HUES48 (cell line): ENCODE measurements around the gene PNLIPRP3.

Source experiments
- H3K27ac ChIP-seq: one replicate; pipeline ENCODE4 v1.7.0; 2013; ENCODE audit warnings: low read depth, low read length, inconsistent platforms
- H3K27me3 ChIP-seq: 2 replicates; pipeline ENCODE4 v1.6.1; 2013; ENCODE audit warnings: mild to moderate bottlenecking, low read length; ENCODE audit not compliant: control insufficient read depth, insufficient read depth
- H3K36me3 ChIP-seq: 2 replicates; pipeline ENCODE4 v1.6.1; 2013; ENCODE audit warnings: low read length; ENCODE audit not compliant: control insufficient read depth, insufficient read depth
- H3K4me1 ChIP-seq: 2 replicates; pipeline ENCODE4 v1.6.1; 2013; ENCODE audit warnings: mild to moderate bottlenecking, low read length; ENCODE audit not compliant: control insufficient read depth, insufficient read depth
- H3K4me3 ChIP-seq: 2 replicates; pipeline ENCODE4 v1.5.1; 2013; ENCODE audit warnings: mild to moderate bottlenecking, low read depth, low read length
- H3K9ac ChIP-seq: 2 replicates; pipeline ENCODE4 v1.6.1; 2013; ENCODE audit warnings: mild to moderate bottlenecking, low read depth, low read length, moderate library complexity
- H3K9me3 ChIP-seq: 2 replicates; pipeline ENCODE4 v1.6.1; 2013; ENCODE audit warnings: low read length; ENCODE audit not compliant: control insufficient read depth, insufficient read depth

Gene PNLIPRP3

DNA sequence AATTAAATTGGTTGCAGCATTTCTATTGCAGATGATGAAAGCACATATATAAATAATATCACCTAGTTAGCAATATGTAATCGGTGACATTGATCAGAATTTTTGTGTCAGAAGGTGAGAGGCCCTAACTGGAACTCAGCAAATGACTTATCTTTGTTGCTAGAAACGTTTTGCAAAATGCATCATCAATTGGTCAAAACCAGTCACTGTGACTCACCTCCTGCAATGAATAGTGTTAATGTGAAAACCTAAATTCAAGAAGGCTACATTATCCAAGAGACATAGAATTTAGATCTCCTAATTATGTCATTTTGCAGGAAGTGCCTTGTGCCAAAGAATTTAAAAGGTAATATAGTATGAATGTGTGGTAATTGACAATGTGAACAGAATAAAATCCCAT is 9.8 kb upstream of the PNLIPRP3 start:
- Histone ChIP-seq H3K27me3 (no peaks in the 10 kb centered on the region), H3K36me3 (no peaks in the 10 kb centered on the region), H3K27ac (no peak overlapping the region), H3K9me3 (no peaks in the 10 kb centered on the region), H3K4me3 (no peak overlapping the region), H3K4me1 (no peaks in the 10 kb centered on the region), H3K9ac (no peak overlapping the region)

GRCh38 chr10:116418389-116418788 is 9.3 kb upstream of the PNLIPRP3 start:
- no peak overlapping the region for H3K9ac ChIP-seq
- H3K27ac ChIP-seq, result no peak overlapping the region
- H3K4me3 ChIP-seq, result no peak overlapping the region
- H3K4me1 ChIP-seq, result no peaks in the 10 kb centered on the region
- no peaks in the 10 kb centered on the region for H3K27me3 ChIP-seq
- H3K9me3 ChIP-seq, result no peaks in the 10 kb centered on the region
- no peaks in the 10 kb centered on the region for H3K36me3 ChIP-seq

DNA sequence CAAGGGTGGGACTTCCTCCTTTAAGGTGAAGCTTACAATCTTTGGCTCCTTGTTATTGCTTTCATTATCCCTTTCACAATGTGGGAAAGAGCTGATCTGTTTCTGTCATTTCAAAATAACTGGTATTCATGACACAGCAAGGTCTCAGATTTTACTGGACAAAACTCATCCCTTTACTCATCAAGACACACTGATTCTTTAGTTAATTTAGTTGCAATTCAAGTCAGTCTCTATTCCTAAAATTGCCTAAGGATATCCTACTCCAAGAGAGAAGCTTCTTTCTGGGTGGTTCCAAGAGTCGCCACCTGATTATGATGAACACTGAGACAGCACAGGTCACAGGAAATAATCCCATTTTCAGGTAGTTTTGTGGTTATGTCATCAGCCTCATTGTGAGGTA is 5.8 kb upstream of the PNLIPRP3 start:
- no peaks in the 10 kb centered on the region for H3K27me3 ChIP-seq
- H3K4me3 ChIP-seq, result no peak overlapping the region
- no peak overlapping the region for H3K9ac ChIP-seq

DNA sequence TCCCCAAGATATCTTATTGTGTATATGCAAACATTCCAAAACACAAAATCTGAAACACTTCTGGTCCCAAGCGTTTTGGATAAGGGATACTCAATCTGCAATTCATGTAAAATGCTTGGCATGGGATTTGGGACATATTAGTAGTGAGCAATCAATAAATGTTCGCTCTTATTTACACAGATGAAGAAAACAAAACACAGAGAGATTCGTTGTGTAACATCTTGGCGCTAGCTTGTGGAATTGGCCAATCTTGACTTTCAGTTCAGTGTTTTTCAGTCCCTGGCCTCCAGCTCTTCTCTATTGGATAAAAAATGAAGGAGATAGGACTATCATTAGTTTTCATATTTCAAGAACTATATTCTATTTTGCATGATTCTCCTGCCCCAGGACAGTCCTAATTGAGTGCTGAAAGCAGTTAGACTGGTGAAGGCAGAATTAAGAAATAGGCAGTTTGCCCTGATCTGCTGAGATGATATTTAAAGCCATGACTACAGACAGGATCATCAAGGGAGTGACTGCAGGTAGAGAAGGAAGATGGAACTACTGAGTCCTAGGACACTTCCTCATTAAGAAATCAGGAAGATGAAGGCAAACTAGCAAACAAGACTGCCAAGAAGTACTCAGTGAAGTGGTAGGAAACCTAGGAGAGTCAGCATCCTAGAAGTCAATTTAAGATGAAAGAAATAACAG is 1.8 kb downstream of the PNLIPRP3 start:
- H3K9ac ChIP-seq, result no peak overlapping the region
- no peak overlapping the region for H3K4me3 ChIP-seq
- H3K4me1 ChIP-seq, result no peaks in the 10 kb centered on the region
- no peaks in the 10 kb centered on the region for H3K27me3 ChIP-seq
- no peak overlapping the region for H3K27ac ChIP-seq
- H3K9me3 ChIP-seq, result no peaks in the 10 kb centered on the region
- H3K36me3 ChIP-seq, result no peaks in the 10 kb centered on the region

More for the DNA sequence above, 5.8 kb upstream of the PNLIPRP3 start:
- Histone ChIP-seq H3K4me1 (no peaks in the 10 kb centered on the region), H3K27ac (no peak overlapping the region), H3K9me3 (no peaks in the 10 kb centered on the region), H3K36me3 (no peaks in the 10 kb centered on the region)

- no peaks in the 10 kb centered on the region for H3K27me3 ChIP-seq
- no peak overlapping the region for H3K4me3 ChIP-seq
- H3K9me3 ChIP-seq, result no peaks in the 10 kb centered on the region
- no peak overlapping the region for H3K27ac ChIP-seq
- H3K4me1 ChIP-seq, result no peaks in the 10 kb centered on the region
- no peak overlapping the region for H3K9ac ChIP-seq
- no peaks in the 10 kb centered on the region for H3K36me3 ChIP-seq
Measured at GRCh38 chr10:116430288-116430687, 2.6 kb downstream of the PNLIPRP3 start.

GRCh38 chr10:116431598-116431997 is 4.0 kb downstream of the PNLIPRP3 start:
- H3K4me1 ChIP-seq, result no peaks in the 10 kb centered on the region

GRCh38 chr10:116437076-116437692 is 9.5 kb downstream of the PNLIPRP3 start:
- H3K4me1 ChIP-seq, result no peaks in the 10 kb centered on the region
- H3K9me3 ChIP-seq, result no peaks in the 10 kb centered on the region
- H3K9ac ChIP-seq, result no peak overlapping the region
- H3K27ac ChIP-seq, result no peak overlapping the region
- H3K27me3 ChIP-seq, result no peaks in the 10 kb centered on the region
- no peak overlapping the region for H3K4me3 ChIP-seq
- no peaks in the 10 kb centered on the region for H3K36me3 ChIP-seq

More at GRCh38 chr10:116431598-116431997, 4.0 kb downstream of the PNLIPRP3 start:
- no peak overlapping the region for H3K27ac ChIP-seq
- no peaks in the 10 kb centered on the region for H3K27me3 ChIP-seq
- H3K9me3 ChIP-seq, result no peaks in the 10 kb centered on the region
- H3K36me3 ChIP-seq, result no peaks in the 10 kb centered on the region
- H3K9ac ChIP-seq, result no peak overlapping the region
- H3K4me3 ChIP-seq, result no peak overlapping the region

DNA sequence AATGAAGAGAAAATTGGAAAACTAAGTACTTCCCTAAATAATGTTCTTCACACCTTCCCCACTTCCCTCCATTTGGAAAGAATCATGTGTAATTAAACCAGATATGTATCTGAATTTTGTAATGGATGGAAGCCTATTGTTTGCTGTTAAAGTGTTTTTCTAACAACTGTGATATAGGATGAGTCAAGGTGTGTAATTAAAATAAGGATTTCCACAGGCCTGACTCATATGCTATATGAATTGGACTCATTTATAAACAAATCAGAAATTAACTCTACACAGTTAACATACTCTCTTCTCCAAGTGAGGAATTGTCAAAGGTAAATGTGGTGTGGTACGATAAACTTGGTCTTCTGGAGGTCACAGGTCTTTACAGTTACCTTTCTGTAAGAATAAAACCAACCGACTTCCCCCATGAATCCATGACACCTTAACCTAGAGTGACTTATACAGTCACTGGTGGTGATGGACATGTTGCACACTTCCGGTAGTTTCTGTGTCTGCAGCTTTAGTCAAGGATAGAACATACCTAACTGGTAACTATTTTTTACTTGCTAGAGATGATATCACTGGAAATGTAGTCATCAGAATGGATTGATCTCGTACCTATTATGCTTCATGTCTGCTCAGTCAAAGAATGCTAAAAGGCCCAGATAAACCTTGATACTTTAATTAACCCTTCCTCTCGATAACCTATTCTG is 12.8 kb downstream of the PNLIPRP3 start:
- H3K36me3 ChIP-seq, result no peaks in the 10 kb centered on the region
- no peaks in the 10 kb centered on the region for H3K27me3 ChIP-seq
- H3K4me1 ChIP-seq, result no peaks in the 10 kb centered on the region
- H3K27ac ChIP-seq, result no peak overlapping the region
- no peak overlapping the region for H3K9ac ChIP-seq
- H3K9me3 ChIP-seq, result no peaks in the 10 kb centered on the region
- no peak overlapping the region for H3K4me3 ChIP-seq

- no peaks in the 10 kb centered on the region for H3K9me3 ChIP-seq
Measured at GRCh38 chr10:116444527-116445142, 17.0 kb downstream of the PNLIPRP3 start.

DNA sequence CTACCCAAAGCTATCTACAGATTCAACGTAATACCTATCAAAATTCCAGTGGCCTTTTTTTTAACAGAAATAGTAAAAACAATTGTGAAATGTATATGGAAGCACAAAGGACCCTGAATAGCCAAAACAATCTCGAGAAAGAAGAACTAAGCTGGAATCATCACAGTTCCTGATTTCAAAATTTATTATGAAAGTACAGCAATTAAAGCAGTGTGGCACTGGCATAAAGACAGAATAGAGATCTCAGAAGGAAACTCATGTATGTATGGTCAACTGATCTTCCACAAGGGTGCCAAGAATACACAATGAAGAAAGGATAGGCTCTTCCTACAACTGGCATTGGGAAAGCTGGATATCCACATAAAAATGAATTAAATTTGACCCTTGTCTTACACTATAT is 23.2 kb downstream of the PNLIPRP3 start:
- peaks cover 9% of the 10 kb centered on the region; the same call in 1 of the 2 replicates for H3K4me1 ChIP-seq
- no peaks in the 10 kb centered on the region for H3K36me3 ChIP-seq
- no peak overlapping the region for H3K4me3 ChIP-seq
- H3K27me3 ChIP-seq, result no peaks in the 10 kb centered on the region
- no peak overlapping the region for H3K27ac ChIP-seq
- H3K9ac ChIP-seq, result no peak overlapping the region
- no peaks in the 10 kb centered on the region; the same call in 1 of the 2 replicates for H3K9me3 ChIP-seq

More at GRCh38 chr10:116444527-116445142, 17.0 kb downstream of the PNLIPRP3 start:
- H3K4me3 ChIP-seq, result no peak overlapping the region
- no peaks in the 10 kb centered on the region for H3K27me3 ChIP-seq
- no peaks in the 10 kb centered on the region for H3K36me3 ChIP-seq
- H3K4me1 ChIP-seq, result no peaks in the 10 kb centered on the region
- no peak overlapping the region for H3K9ac ChIP-seq
- H3K27ac ChIP-seq, result no peak overlapping the region
